SH-SY5Y (cell line): ENCODE measurements around the gene IDI1.

ENCODE experiments used
- GATA2 ChIP-seq: IDR thresholded peaks from 2 replicates; pipeline ENCODE4 v1.6.1; 2011; ENCODE audit warnings: mild to moderate bottlenecking, low read depth, low read length
- GATA3 ChIP-seq: IDR thresholded peaks from 2 replicates; pipeline ENCODE4 v1.6.1; 2011; ENCODE audit warnings: low read depth, mild to moderate bottlenecking, low read length, moderate library complexity

Gene IDI1

DNA sequence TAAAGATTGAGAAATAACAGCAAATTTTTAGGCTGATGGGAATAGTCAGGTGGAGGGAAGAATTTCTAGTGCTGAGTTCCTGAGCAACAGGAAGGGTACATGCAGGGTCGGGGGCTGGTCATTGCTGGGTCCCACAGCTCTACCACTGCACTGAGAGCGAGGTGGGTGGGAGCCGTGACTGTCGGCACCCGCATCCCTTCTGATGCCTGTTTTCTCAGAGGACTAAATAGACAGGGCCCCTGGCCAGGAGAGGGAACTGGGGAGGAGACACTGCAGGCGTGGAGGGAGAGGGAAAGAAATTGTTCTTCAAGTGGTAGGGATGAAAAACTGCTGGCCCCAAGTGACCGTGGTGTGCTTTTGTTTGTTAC lies 53.4 kb downstream of the IDI1 start:
- no peak for TF ChIP-seq GATA2
- TF ChIP-seq GATA3 = no peak

DNA sequence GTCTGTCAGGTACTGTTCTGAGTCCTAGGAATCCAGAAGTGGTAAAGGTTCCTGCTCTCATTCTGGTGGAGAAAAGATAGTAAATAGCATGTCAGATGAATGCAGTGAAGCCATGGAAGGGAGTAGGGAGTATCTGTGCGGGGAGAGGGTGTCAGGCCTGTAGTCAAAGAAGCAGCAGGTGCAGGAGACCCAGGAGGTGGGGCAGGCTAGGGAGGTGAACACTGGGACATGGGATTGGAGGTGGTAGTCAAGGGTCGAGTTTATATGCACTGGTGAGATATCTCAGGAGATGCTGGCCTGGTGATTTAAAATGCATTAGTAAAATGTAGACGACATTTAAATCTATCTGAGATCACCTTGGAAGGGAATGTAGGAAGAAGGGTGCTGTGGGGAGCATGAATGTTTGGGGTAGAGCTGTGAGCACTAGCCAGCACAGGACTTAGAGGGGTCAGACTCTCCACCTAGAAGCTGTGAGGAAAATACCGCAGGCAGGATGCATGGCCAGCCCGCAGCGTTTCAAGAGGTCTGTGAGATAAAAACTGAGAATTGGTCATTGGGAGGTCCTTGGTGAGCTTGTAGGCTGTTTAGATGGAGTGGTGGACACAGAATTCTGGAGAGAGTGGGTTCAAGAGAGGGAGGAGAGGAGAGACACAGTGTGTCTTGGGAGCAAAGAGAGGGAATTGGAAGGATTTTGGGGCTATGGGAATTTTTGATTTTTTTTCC lies 53.9 kb downstream of the IDI1 start:
- TF ChIP-seq GATA2 (no peak), GATA3 (no peak)

- no peak for TF ChIP-seq GATA3
- no peak for TF ChIP-seq GATA2
Observed at GRCh38 chr10:992871-993270, 56.0 kb downstream of the IDI1 start.

DNA sequence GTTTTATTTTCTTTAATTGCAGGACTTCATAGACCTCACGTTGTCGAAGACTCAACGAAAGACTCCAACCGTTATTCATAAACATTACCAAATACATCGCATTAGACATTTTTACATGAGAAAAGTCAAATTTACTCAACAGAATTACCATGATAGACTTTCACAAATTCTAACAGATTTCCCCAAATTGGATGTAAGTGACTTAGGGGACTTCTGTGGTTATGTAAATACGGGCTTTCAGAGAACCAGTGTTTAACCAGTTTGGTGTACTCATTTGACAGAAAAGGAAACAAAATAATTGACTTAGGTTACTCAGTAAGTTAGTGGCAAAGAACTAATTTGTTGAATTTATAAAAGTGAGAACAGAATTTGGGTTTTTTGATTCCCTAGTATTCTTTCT lies 56.5 kb downstream of the IDI1 start:
- no peak for TF ChIP-seq GATA2
- TF ChIP-seq GATA3 = no peak

DNA sequence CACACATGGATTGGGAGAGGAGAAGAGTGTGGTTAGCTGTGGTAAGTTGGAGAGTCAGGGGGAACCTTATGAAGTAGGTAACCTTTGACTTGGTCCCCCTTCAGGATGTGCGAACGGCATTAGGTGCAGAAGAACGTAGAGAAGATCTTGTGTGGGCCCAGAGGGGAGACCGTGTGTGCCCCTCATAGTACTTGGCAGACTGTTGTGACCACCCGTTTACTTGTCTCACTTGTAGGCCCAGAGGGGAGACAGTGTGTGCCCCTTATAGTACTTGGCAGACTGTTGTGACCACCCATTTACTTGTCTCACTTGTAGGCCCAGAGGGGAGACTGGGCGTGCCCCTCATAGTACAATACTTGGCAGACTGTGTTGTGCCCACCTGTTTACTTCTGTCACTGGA lies 58.1 kb downstream of the IDI1 start:
- TF ChIP-seq GATA2 (no peak), GATA3 (no peak)
